Testis (tissue), 3 donors: Measurements from ENCODE around the gene E2F6. TPM values are rescaled to one million over a fixed set of nuclear protein-coding genes. Genes with fewer than 3 reads are reported as not detected.

Experiments used
- DNase-seq: peaks from one replicate; pipeline ENCODE4 v3.0.0-alpha.2; 2019
- H3K27ac ChIP-seq, 2 donors: fragments of 200-600 bp; sonication (generic); one replicate each; pipeline ENCODE4 v1.5.1; 2019
- H3K27me3 ChIP-seq: fragments of 200-600 bp; sonication (generic); one replicate; pipeline ENCODE4 v1.5.1; 2019
- H3K36me3 ChIP-seq: fragments of 200-600 bp; sonication (generic); one replicate; pipeline ENCODE4 v1.5.1; 2017; ENCODE audit warnings: low read depth; ENCODE audit errors: missing control alignments
- H3K4me1 ChIP-seq: fragments of 200-600 bp; sonication (generic); one replicate; pipeline ENCODE4 v1.5.1; 2019
- H3K4me3 ChIP-seq, 2 donors: fragments of 200-600 bp; sonication (generic); one replicate each; pipeline ENCODE4 v1.5.1; 2017 to 2019
- H3K9me3 ChIP-seq: fragments of 200-600 bp; sonication (generic); one replicate; pipeline ENCODE4 v1.5.1; 2017
- POLR2A ChIP-seq: fragments of 450-650 bp; IDR thresholded peaks from one replicate; pipeline ENCODE4 v1.6.1; 2017; ENCODE audit warnings: antibody characterized with exemption, mild to moderate bottlenecking, moderate library complexity
- WGBS, 2 donors: methylation state at CpG; one replicate each; pipeline ENCODE4 v1.1.5; 2018; 5-methylcytosine and 5-hydroxymethylcytosine counted together
- intact Hi-C: fragments of 100-400 bp; cut with DNase I; formaldehyde crosslinking; loops from one replicate; pipeline ENCODE4 v1.15.1; 2023; ENCODE audit warnings: low total_unique reads
- polyA plus RNA-seq: library from polyadenylated mRNA; stranded (reverse); fragments of 350-450 nt; fragmentation: Illumina TruSeq; extraction: RNeasy Lipid Tissue Mini Kit (QIAGEN cat#74804); gene quantifications from one replicate; pipeline ENCODE4 v1.2.3, GENCODE V29; 2014; ENCODE audit warnings: low read depth, low replicate concordance; ENCODE audit not compliant: insufficient read depth
- total RNA-seq, 2 donors: library from RNA; depleted of rRNA; stranded (reverse); fragments of >200 nt; gene quantifications; one replicate each; pipeline ENCODE4 v1.2.3, GENCODE V29; 2016
- TF ChIP-seq, protein P1 (sequence below), 3 experiments: fragments of 450-650 bp in 2 of 3; fragments of 200-600 bp in 1 of 3; sonication (generic) in 1 of 3; IDR thresholded peaks; one replicate each; pipeline ENCODE4 v1.5.1; 2016 to 2019; ENCODE audit warnings: antibody characterized with exemption in 3 of 3, mild to moderate bottlenecking in 2 of 3, moderate library complexity in 1 of 3

Gene E2F6
- total and polyA plus RNA-seq, 3 donors from 2014 or later = 15.7 to 24.3 (median 20.2) TPM

DNA sequence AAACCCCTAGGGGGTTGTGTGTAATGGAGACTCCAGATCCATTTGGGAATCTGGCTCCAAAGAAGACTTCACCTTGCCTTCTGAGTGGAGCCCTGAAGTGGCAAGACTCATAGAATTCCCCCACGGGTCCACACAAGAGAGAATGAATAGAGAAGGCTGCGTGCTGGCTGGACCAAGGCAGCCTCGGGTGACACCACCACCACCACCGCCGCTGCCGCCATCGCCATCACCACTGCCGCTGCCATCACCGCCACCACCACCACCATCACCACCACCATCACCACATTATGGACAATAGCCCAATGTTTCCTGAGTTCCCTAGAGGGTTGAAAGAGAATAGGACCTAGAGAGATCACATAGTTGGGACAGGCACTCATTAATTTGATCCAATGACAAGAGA is 63.5 kb downstream of the E2F6 start:
- H3K27me3 ChIP-seq = no peaks in the 10 kb centered on the region
- 89 to 92% methylated on average over 9 of the region's 9 CpGs for WGBS, 2 donors
- TF ChIP-seq, protein P1, sequence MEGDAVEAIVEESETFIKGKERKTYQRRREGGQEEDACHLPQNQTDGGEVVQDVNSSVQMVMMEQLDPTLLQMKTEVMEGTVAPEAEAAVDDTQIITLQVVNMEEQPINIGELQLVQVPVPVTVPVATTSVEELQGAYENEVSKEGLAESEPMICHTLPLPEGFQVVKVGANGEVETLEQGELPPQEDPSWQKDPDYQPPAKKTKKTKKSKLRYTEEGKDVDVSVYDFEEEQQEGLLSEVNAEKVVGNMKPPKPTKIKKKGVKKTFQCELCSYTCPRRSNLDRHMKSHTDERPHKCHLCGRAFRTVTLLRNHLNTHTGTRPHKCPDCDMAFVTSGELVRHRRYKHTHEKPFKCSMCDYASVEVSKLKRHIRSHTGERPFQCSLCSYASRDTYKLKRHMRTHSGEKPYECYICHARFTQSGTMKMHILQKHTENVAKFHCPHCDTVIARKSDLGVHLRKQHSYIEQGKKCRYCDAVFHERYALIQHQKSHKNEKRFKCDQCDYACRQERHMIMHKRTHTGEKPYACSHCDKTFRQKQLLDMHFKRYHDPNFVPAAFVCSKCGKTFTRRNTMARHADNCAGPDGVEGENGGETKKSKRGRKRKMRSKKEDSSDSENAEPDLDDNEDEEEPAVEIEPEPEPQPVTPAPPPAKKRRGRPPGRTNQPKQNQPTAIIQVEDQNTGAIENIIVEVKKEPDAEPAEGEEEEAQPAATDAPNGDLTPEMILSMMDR (IDR thresholded peaks at IDR 0.05) = no peak
- TF ChIP-seq POLR2A = no peak
- no peak overlapping the region for H3K27ac ChIP-seq
- DNase-seq = no peak
- intact Hi-C loops = no loop called here
- no peaks in the 10 kb centered on the region for H3K4me1 ChIP-seq
- no peaks in the 10 kb centered on the region for H3K9me3 ChIP-seq
- H3K36me3 ChIP-seq = no peaks in the 10 kb centered on the region
- H3K4me3 ChIP-seq = no peak overlapping the region

DNA sequence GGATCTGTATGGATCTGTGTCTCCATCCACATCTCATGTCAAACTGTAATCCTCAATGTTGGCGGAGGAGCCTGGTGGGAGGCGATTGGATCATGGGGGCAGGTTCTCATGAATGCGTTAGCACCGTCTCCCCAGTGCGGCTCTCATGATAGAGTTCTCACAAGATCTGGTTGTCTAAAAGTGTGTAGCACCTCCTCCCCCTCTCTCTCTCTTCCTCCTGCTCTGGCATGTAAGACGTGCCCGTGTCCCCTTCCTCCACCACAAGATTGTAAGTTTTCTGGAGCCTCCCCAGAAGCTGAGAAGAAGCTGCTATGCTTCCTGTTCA is 66.6 kb downstream of the E2F6 start:
- Histone ChIP-seq H3K36me3 (no peaks in the 10 kb centered on the region), H3K27ac (no peak overlapping the region), H3K27me3 (no peaks in the 10 kb centered on the region), H3K4me3 (no peak overlapping the region), H3K4me1 (no peaks in the 10 kb centered on the region), H3K9me3 (no peaks in the 10 kb centered on the region)
- DNase-seq = no peak
- TF ChIP-seq, protein P1 (IDR thresholded peaks at IDR 0.05) = no peak
- no peak for TF ChIP-seq POLR2A
- 89 to 91% methylated on average over 7 of the region's 7 CpGs for WGBS, 2 donors
- intact Hi-C loops = no loop called here

DNA sequence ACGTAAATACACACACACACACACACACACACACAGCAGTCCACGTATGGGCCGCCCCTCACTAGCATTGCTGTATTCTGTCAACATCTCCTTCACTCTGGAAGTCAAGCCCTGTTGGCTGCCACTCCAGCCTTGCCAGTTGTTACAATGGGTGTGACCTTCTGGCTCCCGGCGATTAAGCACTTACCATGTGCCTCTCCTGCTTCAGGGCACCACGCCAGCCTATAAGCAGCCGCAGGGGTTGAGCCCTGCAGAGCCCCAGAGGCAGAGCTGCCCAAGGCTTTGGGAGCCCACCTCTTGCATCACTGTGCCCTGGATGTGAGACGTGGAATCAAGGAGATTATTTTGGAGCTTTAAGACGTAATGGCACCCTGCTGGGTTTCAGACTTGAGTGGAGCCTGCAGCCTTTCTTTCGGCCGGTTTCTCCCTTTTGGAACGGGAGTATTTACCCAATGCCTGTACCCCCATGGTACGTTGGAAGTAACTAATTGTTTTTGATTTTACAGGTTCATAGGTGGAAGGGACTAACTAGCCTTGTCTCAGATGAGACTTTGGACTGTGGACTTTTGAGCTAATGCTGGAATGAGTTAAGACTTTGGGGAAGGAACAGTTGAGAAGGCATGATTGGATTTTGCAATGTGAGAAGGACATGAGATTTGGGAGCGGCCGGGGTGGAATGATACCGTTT is 67.1 kb downstream of the E2F6 start:
- Histone ChIP-seq H3K4me1 (no peaks in the 10 kb centered on the region), H3K36me3 (no peaks in the 10 kb centered on the region), H3K4me3 (no peak overlapping the region), H3K27ac (no peak overlapping the region), H3K9me3 (no peaks in the 10 kb centered on the region), H3K27me3 (no peaks in the 10 kb centered on the region)
- WGBS, 2 donors = 85% methylated on average over 14 to 16 of the region's 16 CpGs
- no peak for DNase-seq
- no peak for TF ChIP-seq POLR2A
- TF ChIP-seq, protein P1 (IDR thresholded peaks at IDR 0.05) = no peak
- intact Hi-C loops = no loop called here

DNA sequence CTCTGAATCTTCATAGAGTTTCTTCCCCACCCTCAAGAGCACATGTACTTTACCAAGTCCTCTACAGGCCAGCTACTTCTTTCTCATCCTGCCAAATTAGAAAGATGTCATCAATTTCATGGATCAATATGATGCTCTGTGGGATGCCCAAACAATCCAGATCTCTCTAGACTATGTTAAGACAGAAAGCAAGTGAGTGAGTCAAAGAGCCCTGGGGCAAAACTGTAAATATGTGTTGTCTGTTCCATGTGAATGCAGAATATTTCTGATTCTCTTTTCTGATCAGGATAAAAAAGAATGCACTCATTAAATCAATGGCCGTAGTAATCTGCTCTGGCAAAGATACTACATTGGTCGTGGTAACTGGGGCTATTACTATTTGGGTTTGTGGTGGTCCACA is 68.4 kb downstream of the E2F6 start:
- TF ChIP-seq POLR2A = no peak
- TF ChIP-seq, protein P1 (IDR thresholded peaks at IDR 0.05) = no peak
- no peaks in the 10 kb centered on the region for H3K9me3 ChIP-seq
- no peak overlapping the region for H3K4me3 ChIP-seq
- intact Hi-C loops = no loop called here
- DNase-seq = no peak
- no peak overlapping the region for H3K27ac ChIP-seq
- 80 to 94% methylated on average over 2 of the region's 2 CpGs for WGBS, 2 donors
- H3K36me3 ChIP-seq = no peaks in the 10 kb centered on the region
- H3K4me1 ChIP-seq = no peaks in the 10 kb centered on the region
- H3K27me3 ChIP-seq = no peaks in the 10 kb centered on the region
